GM18951 (cell line): ENCODE measurements around the gene AP2A2.

ENCODE experiments used
- POLR2A ChIP-seq: IDR thresholded peaks from 4 replicates; pipeline ENCODE4 v1.6.1; 2011; ENCODE audit warnings: mild to moderate bottlenecking; ENCODE audit not compliant: insufficient read length, insufficient read depth; ENCODE audit errors: extremely low read depth
- in situ Hi-C: fragments of 300-500 bp; cut with MboI; formaldehyde crosslinking; loops from one replicate; pipeline ENCODE4 v1.12.0; 2022; ENCODE audit warnings: low sequenced_read_pairs, mixed read lengths, inconsistent platforms; ENCODE audit not compliant: unreplicated experiment

The AP2A2 gene

DNA sequence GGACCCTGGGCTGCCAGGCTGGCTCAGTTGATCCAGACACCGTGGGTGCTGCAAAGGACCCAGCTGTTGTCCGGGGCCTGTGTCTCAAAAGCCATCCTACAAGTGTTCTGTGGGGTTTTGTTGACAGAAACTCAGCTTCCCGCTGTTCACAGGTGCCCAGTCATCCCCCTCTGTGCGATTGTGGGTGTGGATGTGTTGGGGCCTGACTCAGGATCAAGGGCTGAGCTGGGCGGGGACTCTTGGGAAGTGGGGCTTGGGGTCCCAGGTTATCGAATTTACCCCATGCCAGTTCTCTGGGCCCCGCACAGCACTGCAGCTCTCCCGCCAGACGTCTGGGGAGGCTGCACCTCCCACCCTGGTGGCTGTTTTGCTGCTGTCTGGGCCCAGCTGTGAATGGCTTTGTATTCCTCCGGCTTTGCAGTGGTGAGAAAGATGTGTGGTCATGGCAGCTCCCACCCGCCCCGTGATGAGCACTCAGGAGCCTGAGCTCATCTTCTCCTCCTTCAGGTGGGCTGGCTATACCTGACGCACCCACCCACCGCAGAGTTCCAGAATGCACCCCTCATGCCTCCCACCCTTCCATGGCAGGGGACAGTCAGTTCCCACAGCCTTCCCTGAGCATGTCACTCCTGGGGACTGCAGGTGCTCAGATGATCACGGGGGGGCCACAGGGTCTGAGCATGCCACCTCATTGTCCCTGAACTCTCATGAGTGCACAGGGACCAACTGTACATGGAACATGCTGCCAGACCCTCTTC is 3.6 kb upstream of the AP2A2 start:
- no peak for TF ChIP-seq POLR2A
- in situ Hi-C loops: no loop called here

DNA sequence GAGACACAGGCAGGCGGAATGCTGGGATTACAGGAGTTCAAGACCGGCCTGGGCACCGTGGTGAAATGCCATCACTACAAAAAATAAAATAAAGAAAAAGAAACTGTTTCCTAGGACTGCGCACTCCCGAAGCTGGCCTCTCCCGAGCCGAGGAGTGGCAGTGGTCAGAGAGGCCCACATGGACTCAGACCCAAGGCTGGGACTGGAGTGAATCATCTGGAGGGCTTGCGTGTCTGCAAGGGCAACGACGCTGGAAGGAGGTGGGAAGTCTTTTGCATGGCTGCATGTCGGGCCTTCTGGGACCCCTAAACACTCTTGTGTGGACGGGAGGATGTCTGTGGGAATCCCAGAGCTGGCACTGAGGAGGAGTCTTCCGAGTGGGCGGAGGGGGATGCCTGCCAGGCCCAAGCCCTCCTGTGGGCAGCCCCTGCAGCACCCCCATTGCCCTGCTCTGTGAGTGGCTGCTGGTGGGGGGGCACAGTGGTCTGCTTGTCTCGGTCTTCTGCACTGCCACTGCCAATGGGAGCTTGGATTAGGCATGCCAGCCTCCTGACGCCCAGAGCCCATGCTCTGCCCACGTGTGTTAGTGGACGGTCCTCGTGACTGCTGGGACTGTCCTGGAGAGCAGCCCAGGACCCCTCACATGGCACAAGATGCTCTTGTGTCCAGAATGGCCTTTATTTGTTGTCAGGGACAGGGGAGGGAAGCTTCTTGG is 1.8 kb upstream of the AP2A2 start:
- in situ Hi-C loops: no loop called here

DNA sequence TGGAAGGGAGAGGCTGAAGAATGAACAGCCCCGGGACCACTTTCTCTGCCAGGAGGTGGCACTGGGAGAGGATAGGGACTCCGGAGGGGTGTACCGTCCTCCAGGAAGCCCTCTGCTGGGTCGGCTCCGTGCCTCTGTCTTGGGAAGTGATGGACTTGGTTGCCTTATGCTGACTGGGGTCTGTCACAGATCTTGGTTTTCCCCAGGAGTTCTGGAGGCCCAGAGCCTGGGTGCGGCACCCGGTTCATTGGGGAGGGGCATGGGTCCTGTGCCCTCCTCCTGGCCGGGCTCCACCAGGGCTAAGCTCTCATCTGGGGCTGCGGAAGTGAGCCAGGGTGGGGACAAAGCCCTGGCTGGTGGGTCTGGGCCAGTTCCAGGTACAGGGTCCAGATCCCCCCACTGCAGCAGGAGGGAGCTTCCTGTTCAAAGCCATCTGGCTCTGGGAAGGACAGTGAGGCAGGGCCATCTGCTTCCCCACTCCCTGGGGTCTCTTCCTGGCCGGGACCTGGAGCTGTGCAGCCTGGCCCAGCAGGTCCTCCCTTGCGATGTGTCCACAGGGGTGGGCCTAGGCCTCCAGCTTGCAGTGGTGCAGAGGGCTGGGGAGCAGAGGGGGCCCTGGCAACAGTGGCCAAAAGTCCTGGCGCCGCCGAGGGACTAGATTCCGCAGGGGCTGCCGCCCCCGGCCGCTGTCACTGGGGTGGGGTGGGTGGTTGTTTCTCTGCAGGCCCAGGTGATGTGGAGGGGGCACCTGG is 1.1 kb upstream of the AP2A2 start:
- TF ChIP-seq POLR2A: no peak
- in situ Hi-C loops: no loop called here

More for the DNA sequence above, 1.8 kb upstream of the AP2A2 start:
- TF ChIP-seq POLR2A: no peak

- in situ Hi-C loops: no loop called here
- TF ChIP-seq POLR2A: no peak
Observed at GRCh38 chr11:925158-925495, 543 bp upstream of the AP2A2 start.

DNA sequence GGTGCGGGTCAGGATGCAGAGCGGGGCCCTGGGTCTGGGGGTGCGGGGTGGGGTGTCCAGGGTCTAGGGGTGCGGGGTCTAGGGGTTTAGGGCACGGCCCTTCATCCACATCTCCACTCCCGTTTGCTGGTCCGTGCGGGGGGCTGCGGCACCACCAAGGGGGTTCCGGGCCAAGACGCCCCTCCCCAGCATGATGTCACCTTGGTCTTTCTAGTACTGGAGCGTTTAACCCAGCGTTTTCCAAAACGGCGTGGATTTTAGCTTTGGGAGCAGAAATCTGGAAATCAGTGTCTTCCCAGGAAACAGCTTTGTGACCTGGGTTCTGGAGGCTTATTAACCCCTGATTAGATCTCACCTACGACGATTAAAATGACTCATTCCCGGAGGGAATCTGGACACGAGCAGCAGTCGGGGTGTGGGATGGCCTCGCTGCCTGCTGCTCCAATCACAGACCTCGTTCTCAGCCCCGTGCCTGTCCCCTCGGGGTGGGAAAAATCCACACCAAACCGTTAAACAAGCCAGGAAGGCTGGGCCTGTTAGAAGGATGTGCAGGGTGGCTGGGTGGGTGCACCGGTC is 759 bp downstream of the AP2A2 start:
- TF ChIP-seq POLR2A: no peak
- in situ Hi-C loops: no loop called here

GRCh38 chr11:927871-928270 is 2.2 kb downstream of the AP2A2 start:
- TF ChIP-seq POLR2A: no peak
- in situ Hi-C loops: no loop called here

- no peak for TF ChIP-seq POLR2A
- in situ Hi-C loops: no loop called here
Observed at GRCh38 chr11:928786-929185, 3.1 kb downstream of the AP2A2 start.

DNA sequence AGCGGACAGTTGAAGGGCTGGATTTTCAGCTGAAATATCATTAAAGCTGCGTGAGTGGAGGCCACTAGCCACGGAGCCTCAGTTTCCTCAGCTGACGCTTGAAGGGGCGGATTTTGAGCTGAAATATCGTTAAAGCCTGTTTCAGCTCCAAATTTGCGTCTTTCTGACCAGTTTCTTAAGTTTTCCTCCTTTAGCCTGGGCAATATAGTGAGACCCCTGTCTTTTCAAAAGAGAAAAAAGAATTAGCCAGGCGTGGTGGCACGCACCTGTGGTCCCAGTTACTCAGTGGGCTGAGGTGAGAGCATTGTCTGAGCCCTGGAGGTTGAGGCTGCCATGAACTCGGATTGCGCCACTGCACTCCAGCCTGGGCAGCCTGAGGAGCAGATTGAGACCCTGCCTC is 3.7 kb downstream of the AP2A2 start:
- TF ChIP-seq POLR2A: no peak
- in situ Hi-C loops: no loop called here

DNA sequence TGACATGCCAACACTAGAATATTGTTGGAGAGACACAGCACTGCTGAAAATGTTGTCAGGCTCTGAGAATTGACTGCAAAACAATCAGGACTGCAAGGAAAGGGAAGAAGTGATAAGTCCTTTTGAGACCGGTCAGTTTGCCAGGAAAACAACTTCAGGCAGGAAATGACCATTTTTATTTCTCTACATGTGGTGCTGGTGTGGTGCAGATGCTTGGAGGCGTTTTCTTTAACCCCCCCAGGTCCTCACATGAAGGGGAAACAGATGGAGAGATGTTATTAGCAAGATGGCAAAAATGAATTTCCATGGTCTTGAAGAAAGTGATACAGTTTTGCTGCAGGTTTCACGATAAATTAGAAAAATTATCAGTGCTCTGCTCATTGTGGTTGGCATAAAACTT is 5.7 kb downstream of the AP2A2 start:
- TF ChIP-seq POLR2A: no peak
- in situ Hi-C loops: no loop called here

DNA sequence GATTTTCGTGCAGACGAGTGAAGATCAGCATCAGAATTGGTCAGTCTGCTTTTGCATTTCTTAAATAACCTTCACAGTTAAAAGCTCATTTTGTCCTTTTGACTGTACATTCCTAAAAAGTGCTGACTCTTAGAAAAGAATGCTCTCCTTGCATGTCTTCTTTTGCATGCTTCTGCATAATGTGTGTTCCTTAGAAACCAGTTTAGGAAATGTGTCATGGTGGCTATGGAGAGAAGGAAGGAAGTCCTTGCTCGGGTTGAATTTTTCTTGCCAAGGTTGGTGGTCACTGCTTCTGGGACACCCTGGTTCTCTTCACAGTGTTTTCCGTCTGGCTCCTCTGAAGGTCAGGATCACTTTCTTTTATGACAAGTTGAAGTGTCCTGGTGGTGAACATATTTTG is 6.8 kb downstream of the AP2A2 start:
- in situ Hi-C loops: no loop called here
- TF ChIP-seq POLR2A: no peak

DNA sequence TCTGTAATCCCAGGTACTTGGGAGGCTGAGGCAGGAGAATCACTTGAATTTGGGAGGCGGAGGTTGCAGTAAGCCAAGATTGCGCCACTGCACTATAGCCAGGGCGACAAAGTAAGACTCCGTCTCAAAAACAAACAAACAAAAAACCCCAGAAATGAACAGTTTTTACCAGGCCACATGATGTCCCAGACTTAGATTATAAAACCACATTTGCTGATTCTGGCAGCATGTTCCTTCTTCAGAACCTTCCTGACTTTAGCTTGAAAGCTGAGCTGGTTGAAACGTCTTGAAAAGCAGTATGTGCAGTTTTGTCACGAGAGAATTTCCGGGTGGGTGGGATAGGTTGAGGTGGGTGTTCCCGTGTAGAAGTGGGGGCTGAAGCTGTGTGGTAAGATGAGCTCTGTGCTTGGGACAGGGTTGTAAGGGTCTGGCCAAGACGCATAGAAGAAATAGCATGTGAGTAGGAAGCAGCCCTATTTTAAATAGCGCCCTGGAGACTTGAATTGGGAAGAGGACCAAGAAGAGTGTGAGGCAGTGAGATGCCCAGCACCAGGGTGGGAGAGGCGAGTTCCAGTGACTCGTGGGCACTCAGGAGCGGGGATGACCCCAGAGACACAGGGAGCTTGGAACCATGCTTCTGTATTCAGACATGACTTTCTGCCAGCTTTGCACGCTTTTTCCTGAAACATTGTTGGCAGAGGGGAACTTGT is 7.6 kb downstream of the AP2A2 start:
- no peak for TF ChIP-seq POLR2A
- in situ Hi-C loops: no loop called here

- no peak for TF ChIP-seq POLR2A
- in situ Hi-C loops: no loop called here
Observed at GRCh38 chr11:933936-934335, 8.3 kb downstream of the AP2A2 start.

- no peak for TF ChIP-seq POLR2A
- in situ Hi-C loops: no loop called here
Observed at GRCh38 chr11:934527-934926, 8.9 kb downstream of the AP2A2 start.
